Esophagus mucosa (tissue), 1 donor: ENCODE results near the gene NUP62. TPM values are rescaled to one million over a fixed set of nuclear protein-coding genes. Genes with fewer than 3 reads are reported as not detected.
"Not testable (repeated sequence)": the region's sequence is repeated elsewhere in the genome, so short reads cannot be mapped to it uniquely, and the experiment has no call there.

ENCODE experiments used
- ATAC-seq: fragments of 200-7000 bp; cut with Tn5 transposase; one replicate; pipeline ENCODE4 v1.9.1; 2020
- total RNA-seq: library from RNA; stranded (reverse); gene quantifications from one replicate; pipeline ENCODE4 v1.2.4, GENCODE V29; 2023
- donor health status: DM: yes; HTN: yes; CAD: no.

NUP62 gene
- total RNA-seq, 1 donor from 2014 or later = 23.6 TPM

DNA sequence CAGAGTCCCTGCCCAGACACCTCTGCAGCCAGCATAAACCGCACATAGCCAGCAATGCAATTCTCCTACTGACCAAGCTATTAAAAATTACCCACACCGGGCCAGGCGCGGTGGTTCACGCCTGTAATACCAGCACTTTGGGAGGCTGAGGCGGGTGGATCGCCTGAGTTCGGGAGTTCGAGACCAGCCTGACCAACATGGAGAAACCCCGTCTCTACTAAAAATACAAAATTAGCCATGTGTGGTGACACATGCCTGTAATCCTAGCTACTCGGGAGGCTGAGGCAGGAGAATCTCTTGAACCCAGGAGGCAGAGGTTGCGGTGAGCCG is 4.5 kb downstream of the NUP62 start:
- ATAC-seq = not testable (repeated sequence)

GRCh38 chr19:49924004-49924880 is 5.1 kb downstream of the NUP62 start:
- ATAC-seq = no peak

DNA sequence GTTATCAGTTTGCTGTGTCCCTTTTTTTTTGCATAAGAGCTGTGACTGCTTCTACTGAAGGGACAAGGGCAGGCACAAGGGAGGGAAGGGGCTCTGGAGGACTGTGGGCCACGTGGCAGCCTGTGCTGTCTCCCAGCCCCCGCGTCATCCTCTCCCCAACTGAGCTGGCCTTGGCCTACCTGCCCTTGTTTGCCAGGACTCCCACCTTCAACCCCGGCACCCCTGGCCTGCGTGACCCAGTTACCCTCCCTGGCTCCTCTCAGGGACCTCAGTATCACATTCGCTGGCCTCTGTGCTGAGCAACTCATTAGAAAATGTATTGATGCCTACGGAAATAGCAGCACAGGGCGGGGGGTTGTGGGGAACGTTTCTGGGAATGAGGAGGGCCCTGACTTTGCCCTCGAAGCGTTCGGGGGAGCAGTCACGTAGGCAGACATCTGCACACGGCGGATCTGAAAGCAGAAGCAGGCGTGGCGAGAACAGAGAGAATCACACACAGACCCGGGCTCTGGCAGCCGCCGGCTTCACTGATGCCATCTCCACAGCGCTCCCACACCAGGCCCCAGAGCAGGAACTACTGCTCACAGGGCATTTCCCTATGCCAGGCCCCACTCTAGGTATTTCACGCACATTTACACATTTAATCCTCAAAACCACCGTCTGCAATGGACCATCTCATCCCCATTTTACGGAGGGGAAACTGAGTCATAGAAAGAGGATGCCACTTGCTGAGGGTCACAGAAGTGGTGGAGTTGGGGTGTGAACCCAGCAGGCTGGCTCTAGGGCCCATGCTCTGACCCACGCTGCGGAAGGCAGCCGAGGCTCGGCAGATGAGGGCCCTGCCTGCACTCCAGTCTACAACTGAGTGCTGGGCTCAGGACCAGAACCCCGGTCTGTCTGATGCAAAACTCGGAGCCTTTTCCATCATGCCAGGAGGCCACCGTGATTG is 6.0 kb downstream of the NUP62 start:
- ATAC-seq = no peak

GRCh38 chr19:49921871-49922795 is 7.2 kb downstream of the NUP62 start:
- no peak for ATAC-seq

DNA sequence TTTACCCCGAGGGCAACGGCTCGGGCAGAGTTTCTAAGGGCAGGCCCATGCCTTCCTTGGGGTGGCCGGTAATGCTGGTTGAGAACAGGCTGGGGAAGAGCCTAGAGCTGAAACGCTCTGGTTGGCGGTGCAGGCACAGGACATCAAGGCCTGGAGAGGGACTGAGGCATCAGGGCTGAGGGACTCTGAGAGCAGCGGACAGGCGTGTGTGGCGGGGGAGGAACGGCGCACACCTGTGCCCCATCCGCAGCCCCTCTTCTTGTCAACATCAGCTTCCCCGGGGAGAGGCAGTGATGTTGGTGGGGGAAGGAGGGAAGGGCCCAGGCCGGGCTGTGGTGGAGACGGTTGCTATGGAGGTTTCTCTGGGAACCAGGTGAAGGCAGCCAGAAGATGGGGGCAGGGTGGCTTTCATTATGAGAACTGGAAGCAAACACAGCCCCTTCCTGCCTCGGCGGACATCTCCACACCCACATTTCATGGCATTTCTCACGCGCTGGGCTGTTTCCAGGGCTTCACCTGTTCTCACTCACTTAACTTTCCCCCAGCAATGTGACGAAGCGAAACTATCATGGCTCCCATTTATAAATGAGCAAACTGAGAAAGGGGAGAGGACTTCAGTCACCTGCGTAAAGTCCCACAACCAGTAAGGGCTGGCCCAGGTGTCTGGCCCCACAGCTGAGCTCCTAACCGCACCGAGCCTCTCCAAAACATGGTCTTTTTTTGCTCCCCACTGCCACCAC is 8.5 kb downstream of the NUP62 start:
- no peak for ATAC-seq

DNA sequence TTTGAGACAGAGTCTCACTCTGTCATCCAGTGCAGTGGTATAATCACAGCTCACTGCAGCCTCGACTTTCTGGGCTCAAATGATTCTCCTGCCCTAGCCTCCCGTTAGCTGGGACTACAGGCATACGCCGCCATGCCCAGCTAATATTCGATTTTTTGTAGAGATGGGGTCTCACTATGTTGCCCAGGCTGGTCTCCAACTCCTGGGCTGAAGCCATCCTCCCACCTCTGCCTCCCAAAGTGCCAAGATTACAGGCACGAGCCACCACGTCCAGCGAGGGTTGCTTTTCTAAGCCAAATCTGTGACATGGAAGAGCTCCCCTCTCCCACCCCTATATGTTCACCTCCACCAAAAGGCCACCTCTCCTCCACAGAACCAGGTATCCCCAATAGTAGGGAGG is 11.2 kb downstream of the NUP62 start:
- no peak for ATAC-seq

DNA sequence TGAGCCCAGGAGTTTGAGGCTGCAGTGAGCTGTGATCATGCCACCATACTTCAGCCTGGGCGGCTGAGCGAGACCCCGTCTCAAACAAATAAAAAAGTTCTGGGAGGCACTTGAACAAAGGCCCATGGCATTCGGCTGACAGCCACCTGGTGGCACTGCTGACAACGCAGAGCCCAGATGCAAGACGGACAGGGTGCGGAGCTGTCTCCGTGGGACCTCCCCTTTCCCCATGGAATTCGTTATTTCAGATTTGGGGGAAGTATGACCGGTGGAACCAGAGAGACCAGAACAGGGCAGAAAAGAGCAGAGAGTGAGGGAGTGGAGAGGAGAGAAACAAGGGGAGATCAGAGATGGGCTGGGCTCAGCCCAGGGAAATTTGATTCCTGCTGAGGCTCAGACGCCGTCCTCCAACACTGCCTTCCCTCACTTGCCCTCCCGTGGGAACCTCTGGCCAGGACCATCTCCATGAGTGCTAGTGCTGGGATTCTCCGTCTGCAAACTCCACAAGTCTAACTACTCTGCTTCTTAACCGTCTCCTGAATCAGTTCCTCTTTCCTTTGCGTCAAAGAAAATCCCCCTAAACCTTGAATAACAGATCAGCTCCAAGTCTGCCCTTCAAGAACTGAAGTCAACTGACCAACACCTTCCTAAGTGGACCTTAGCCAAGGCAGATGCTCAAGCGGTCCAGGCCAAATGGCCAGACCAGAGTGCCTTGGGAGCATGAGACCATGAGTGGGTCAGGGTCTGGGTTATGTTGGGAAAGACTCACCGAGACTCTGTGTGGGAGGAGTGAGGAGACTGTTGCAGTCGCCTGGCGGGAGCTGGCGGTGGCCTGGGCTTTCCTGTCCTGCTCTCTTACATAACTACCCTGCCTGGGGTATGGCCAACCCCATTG is 12.2 kb downstream of the NUP62 start:
- no peak for ATAC-seq

- no peak for ATAC-seq
Observed at GRCh38 chr19:49915271-49915670, 14.0 kb downstream of the NUP62 start.

DNA sequence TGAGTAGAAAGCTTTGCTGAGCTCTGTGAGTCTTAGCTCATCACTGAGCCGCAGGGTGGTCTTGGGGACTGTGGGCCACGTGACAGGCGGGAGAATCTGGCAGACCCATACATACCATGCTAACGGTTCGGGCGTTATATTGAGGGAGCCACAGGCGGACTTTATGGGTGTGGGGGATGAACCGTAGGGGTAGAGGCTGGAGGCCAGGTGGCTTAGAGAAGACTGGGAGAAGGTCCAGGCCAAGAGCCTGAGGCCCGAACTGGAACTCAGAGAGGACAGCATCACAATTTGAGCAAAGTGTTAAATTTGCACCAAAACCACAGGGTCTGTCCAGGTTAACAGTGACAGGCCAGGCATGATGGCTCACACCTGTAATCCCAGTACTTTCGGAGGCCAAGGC is 15.6 kb downstream of the NUP62 start:
- no peak for ATAC-seq

DNA sequence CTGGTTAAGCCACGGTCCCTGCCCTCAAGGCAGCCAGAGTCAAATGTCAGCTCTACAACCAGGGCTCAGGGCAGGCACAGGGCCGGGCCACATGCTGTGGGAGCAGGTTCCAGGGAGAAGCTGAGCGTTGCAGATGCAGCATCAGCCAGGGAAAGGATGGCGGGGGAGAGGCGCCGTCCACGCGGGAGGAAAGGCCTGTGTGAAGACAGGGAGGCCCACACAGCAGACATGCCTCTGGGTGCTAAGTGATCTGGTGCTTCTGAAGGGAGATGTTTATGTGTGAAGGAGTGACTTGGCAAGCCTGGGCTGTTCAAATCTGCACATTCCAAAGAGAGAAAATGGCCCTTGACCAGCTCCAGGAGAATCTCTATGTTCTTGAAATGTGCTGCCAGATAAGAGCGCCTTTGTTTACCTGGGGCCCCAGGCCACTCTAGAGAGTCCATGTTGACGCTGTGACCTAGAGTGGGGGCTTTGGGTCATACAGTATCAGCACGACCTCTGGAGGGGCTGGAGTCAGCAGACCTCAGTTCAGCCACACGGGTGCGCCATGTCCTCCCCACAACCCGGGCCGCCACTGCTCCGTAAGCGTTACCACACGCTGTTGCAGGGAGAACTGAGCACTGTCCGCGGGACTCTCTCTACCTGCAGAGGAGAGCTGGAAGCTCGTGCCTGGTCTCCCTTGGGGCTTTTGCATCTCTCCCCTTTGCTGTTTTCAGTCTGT is 16.2 kb downstream of the NUP62 start:
- ATAC-seq = no peak

DNA sequence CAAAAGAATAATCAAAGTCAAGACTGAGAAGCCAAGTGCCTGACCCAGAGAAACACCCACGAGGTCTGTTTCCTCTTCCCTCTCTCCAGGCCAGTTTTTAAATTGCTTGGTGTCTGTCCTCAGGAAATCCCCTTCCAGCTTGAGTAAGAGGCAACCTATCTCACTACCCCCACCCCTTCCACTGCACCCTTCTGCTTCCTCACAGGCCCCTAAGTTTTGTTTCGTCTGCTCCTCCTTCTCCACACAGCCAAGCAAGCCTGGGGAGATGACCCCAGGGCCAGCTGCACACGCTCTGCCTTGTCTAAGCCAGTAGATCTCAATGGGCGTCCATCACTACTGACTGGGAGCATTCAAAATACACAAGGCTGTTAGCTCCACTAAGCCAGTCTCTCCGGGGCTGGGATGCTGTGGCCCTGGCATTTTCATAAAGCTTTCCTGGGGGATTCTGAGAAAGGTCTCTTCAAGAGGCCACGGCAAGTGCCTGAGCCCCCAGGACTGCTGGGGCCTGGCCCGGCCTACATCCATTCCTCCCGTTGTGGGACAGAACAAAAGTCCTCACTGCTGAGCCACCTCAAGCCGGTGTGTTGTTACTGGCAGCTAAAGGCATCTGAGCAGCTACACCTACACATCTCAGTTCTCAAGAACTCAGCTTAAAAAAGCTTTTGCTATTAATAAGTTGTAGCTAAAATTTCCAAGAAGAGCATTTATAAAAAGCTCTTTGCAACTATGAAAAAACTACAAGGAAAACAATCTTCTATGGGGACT is 17.7 kb downstream of the NUP62 start:
- ATAC-seq = no peak

DNA sequence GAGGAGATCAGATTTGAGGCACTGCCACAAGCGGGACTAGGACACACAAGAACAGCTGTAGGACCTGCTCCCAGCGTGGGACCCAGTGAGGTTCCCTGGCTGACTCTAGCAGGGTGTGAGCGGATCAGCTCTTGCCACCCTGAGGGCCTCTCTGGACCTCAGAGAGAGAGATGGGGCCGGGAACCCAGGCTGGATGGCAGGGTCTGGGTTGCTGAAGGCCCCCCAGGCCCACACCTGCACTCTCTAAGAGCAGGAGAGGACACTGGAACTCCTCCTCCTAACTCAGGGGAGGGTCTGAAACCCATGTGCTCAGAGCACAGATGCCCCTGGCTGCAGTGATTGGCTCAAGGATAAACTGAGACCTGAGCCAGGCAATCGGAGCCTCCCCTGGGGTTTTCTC is 19.1 kb downstream of the NUP62 start:
- ATAC-seq = no peak

DNA sequence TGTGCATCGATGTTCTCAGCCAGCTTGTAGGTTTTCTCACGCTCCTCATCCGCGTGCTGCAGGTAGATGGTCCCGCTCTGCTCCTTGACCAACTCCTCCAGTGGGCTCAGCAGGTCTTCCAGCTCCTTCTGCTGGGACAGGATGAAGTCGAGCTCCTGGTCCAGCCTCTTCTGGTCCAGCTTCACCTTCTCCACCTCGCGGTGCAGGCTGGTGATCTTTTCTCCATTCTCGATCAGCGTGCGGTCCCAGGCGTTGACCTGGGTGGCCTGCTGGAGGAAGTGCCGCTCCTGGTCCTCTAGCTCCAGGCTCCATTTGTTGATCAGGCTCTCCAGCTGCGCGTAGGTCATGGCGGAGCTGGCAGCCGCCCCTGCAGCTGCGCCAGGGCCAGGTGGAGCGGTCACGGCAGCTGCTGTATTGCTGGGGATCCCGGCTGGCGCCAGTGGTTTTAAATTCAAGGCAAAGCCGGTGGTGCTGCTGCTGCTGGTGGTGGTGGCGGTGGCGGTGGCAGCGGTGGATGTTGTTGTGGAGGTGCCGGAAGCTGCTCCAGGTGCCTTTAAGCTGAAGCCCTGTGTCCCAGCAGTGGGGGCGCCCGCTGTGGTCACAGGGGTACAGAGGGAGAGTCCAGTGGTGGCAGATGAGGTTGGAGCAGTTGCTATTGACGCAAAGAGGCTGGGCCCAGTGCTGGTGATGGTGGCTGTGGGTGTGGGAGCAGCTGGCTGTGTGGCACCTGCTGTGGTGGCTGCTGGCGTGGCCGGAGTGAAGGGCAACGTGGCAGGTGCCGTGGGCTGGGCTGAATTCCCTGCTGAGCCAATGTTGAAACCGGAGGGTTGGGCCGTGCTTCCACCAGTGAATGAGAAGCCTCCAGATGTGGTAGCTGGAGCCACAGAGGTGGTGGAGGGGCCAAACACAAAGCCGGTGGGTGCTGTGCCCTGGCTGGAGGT is 20.6 kb downstream of the NUP62 start:
- peak; percentile 6 for ATAC-seq

GRCh38 chr19:49907745-49908446 is 21.4 kb downstream of the NUP62 start:
- ATAC-seq = peak; percentile 23

DNA sequence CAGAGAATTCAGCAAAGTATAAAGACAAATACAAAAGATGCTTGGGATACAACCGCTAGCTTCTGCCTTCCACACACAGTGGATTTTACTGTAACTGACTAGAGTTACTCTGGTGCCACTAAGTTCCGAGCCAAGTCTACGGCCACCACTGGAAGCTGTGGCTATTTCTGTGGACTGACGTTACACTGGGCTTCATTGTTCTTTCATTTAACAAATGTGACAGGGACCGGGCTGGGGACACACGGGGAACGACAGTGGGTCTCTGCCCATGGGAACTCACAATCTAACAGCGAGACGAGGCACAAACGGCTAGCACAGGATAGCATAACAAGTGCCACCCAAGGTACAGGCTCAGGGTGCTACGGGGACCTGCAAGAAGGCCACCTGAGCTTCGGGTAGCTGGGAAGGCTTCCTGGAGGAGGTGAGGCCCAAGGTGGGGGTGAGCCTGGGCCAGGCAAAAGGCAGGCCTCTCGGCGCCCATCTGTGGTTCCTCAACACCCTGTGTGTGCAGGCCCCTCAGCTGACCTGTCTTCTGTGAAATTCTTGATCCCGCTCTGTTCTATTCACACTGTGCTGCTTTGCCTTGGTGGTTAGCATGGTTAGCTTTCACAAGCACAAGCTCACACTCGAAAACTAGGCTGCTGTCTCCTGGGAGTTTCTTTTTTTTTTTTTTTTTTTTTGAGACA is 22.3 kb downstream of the NUP62 start:
- ATAC-seq = peak; percentile 13

GRCh38 chr19:49904136-49904535 is 25.2 kb downstream of the NUP62 start:
- no peak for ATAC-seq
